Coronary artery (tissue), 2 donors: ENCODE data around the gene TMEM234.

Source experiments
- DNase-seq: peaks from one replicate; pipeline ENCODE4 v3.0.0-alpha.2; 2017; ENCODE audit warnings: low spot score
- H3K27ac ChIP-seq, 2 donors: fragments of 200-600 bp; sonication (generic); one replicate each; pipeline ENCODE4 v1.5.1; 2016 to 2019
- H3K4me3 ChIP-seq: fragments of 200-600 bp; sonication (generic); 2 replicates; pipeline ENCODE4 v1.5.1; 2016; ENCODE audit warnings: mild to moderate bottlenecking, moderate library complexity
- CTCF ChIP-seq: fragments of 200-600 bp; sonication (generic); IDR thresholded peaks from one replicate; pipeline ENCODE4 v1.5.1; 2019; ENCODE audit warnings: antibody characterized with exemption

The TMEM234 gene

GRCh38 chr1:32181563-32181962 lies 40.6 kb downstream of the TMEM234 start:
- H3K4me3 ChIP-seq: peak overlapping the region; percentile 84
- no peak for TF ChIP-seq CTCF

GRCh38 chr1:32181065-32181464 lies 41.1 kb downstream of the TMEM234 start:
- peak overlapping the region; percentile 84 for H3K4me3 ChIP-seq
- peak overlapping the region; percentile 86 to 95 for H3K27ac ChIP-seq
- TF ChIP-seq CTCF: no peak
- no peak for DNase-seq

More at GRCh38 chr1:32181563-32181962, 40.6 kb downstream of the TMEM234 start:
- H3K27ac ChIP-seq: no peak overlapping the region
- DNase-seq: no peak

- Histone ChIP-seq H3K27ac (peak overlapping the region; percentile 86 to 95), H3K4me3 (peak overlapping the region; percentile 84)
- DNase-seq: no peak
- TF ChIP-seq CTCF: no peak
Observed at GRCh38 chr1:32180186-32181060, 41.7 kb downstream of the TMEM234 start.

- Histone ChIP-seq H3K27ac (peak within 1 kb of the TSS; percentile 86 to 95), H3K4me3 (peak within 1 kb of the TSS; percentile 84)
- peak; percentile 97 for DNase-seq
- TF ChIP-seq CTCF: no peak
Observed at GRCh38 chr1:32179443-32180185, 42.5 kb downstream of the TMEM234 start, which contains the start of gene TXLNA. Gene TXLNA (plus strand): TSS chr1:32179675. CDS start chr1:32180346, 671 bp downstream.

- DNase-seq: no peak
- TF ChIP-seq CTCF: no peak
- Histone ChIP-seq H3K4me3 (peak overlapping the region; percentile 84), H3K27ac (peak overlapping the region; percentile 86 to 95)
Observed at GRCh38 chr1:32179193-32179442, 43.0 kb downstream of the TMEM234 start.

- DNase-seq: no peak
- TF ChIP-seq CTCF: no peak
- Histone ChIP-seq H3K27ac (peak overlapping the region; percentile 86 to 95), H3K4me3 (peak overlapping the region; percentile 84)
Observed at GRCh38 chr1:32178380-32179192, 43.6 kb downstream of the TMEM234 start.
